NCI-H69 (cell line): ENCODE data around the gene BUD13.

ENCODE experiments used
- DNase-seq: peaks from one replicate; lab custom pipeline; 2025; lab: John Stamatoyannopoulos, UW

BUD13 gene

GRCh38 chr11:116716621-116717020 is 56.2 kb downstream of the BUD13 start:
- DNase-seq: no peak

DNA sequence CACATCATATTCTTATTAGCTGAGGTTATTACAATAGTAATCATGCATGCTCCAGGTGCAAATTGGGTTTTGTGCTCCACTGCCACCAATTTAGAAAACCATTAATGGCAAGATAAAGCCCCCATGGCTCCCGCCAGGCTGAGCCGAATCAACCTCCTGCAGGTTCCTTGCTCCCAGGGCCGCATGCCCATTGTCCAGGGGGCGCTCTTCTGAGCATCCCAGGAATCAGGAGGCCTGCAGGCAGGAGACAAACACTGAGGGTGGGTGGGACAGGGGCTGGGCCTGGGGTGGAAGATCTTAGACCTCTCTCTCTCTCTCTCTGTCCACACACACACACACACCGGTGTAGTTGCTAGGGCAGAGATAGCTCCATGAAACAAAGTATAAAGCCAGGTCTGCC is 57.4 kb downstream of the BUD13 start:
- DNase-seq: no peak

DNA sequence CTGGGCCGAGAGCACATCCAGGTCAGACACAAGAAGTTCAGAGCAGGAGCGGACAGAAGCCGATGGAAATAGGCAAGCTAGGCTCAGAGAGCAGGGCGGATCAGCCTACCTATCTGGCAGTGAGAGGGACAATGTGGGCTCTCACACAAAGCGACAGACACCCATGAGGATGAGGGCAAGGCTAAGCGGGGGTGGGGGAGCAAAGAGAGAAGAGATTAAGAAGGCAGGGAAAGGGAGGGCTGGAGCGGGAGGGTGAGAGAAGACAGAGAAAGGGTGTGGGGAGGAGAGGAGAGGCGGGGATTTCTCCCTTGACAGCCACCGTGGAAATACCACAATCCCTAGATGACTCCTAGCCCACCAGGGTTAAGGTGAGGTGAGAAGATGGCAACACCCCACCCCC is 57.9 kb downstream of the BUD13 start:
- DNase-seq: no peak

DNA sequence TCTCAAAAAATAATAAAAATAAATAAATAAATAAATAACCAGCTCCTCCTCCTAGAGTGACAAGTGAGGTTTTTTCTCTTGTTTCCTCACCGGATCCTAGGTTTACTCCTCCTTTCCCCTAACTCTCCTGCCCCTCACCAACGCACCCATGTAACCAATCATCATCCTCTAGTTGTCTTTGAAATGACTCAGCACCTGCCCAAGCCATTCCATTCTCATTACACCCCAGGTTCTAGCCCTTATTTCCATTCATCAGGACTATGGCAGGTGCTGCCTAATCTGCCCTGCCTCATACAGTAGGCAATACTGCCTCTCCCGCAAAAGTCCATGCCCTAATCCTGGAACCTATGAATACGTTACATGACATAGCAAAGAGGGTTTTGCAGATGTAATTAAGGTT is 60.4 kb downstream of the BUD13 start:
- DNase-seq: no peak

GRCh38 chr11:116710762-116711161 is 62.0 kb downstream of the BUD13 start:
- no peak for DNase-seq

DNA sequence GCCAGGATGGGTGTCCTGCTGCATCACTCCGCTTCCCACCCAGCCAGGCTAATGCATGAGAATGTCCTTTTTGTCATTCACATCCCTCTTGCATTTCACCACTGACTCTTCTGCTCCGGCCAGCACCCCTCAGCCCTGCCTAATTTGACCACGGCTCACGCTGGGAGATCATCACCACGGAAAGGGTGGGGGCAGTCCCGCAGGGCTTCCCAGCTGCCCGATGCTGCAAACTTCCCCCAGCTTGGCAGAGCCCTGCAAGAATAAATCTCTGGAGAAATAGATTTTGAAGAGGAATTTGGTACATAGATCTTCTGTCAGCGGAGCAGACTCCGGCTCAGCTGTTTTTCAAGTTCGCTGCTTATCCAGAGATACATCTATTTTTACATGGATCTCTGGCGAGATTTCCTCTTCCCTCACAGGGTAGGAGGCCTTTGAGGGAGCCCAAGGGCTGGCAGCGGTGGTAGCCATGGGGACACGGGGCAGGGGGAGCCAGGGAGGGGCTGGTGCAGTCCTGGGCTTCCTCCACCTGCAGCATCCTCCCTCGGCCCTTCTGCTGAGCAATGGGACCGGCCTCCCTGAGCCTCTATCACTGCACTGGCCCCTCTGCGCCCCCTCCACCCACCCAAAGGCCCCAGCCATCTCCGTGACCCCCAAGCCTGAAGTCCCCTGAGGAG is 62.6 kb downstream of the BUD13 start:
- DNase-seq: no peak

GRCh38 chr11:116707746-116708145 is 65.0 kb downstream of the BUD13 start:
- peak; percentile 74 for DNase-seq

DNA sequence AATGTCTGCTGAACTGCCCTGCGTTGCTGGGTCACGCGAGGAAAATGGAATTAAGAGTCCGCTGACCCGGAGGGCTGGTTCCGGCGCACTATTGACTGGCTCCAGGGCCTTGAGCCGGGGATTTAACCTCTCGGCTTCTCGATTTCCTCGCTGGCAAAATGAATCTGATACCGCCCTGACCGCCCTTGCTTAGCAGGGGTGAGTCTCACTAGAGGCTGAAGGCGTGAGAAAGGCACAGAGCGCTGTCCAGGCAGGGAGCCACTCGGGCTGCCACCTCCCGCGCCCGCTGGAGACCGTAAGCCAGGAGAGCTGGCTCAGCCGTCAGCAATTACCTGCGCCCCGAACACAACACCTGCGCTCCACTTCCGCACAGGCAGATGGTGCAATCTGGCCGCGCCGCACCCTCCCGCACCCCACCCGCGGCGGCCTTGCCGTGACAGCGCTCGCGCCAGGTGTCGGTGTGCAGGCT is 65.6 kb downstream of the BUD13 start:
- DNase-seq: peak; percentile 96

GRCh38 chr11:116703421-116703820 is 69.4 kb downstream of the BUD13 start:
- DNase-seq: peak; percentile 74

GRCh38 chr11:116702772-116703385 is 69.9 kb downstream of the BUD13 start:
- DNase-seq: no peak

DNA sequence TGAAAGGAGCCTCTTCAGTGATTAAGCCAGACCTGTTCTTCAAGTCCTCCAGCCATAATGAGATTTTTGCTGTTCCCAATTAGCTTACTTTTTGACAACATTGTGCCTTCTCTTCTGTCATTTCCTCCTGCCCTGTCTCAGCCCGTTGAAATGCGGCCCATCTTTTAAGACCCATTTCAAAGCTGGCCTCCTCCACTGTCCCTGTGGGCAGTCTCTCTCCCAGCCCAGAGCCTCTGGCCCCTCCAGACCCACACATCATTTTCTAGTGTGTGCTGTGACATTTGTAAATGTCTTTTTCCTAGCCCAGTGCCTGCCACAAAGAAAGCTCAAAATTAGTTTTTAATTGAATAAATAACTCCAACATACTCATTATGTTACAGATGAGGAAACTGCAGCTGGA is 70.9 kb downstream of the BUD13 start:
- DNase-seq: no peak

- no peak for DNase-seq
Measured at GRCh38 chr11:116701297-116701801, 71.4 kb downstream of the BUD13 start.

DNA sequence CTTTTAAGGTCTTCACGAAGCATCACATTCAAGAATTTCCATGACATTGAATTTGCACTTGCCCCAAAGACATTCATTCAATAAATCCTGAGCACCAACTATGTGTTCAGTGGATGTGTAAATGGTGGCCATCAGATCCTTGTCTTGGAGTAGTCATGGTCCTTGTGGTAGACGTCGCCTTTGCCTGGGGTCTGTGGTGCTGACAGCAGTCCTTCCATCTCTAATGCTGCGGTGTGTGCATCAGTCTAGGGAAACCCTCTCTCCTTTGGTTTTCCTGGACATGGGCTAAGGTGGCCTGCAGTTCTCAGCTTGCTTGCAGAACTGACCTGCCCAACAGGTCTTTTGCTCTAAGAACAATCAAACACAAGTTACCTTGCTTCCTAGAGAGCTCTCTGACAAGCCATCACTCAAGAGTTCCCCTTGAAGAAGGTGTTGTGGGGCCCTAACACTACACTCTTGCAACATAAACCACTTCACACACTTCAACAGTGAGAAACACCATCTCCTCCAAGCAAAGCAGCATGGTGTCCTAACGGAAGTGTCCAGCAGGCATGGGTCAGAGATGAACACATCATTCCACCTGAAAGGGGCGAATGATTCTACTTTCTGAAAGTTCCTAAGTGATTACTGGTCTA is 72.1 kb downstream of the BUD13 start:
- DNase-seq: no peak
